Panc1 (cell line): Measurements from ENCODE around the gene GRAMD1B. TPM values are rescaled to one million over a fixed set of nuclear protein-coding genes. Genes with fewer than 3 reads are reported as not detected.

Experiments used
- ATAC-seq: fragments of 200-7000 bp; cut with Tn5 transposase; 2 replicates; pipeline ENCODE4 v1.9.1; 2020; ENCODE audit warnings: mild to moderate bottlenecking, moderate library complexity
- BruUV-seq: library from RNA; stranded (reverse); fragments of 400-500 nt; replicated peaks from 2 replicates; lab custom pipeline; 2021; lab: Mats Ljungman, UMichigan
- CTCF ChIA-PET: fragments of 300-600 bp; sonication (Branson Sonifier 250); formaldehyde crosslinking; loops from one replicate; lab custom pipeline; 2022; ENCODE audit warnings: antibody characterized with exemption; lab: Charles Lee
- POLR2A ChIA-PET: fragments of 300-600 bp; sonication (Branson Sonifier 250); formaldehyde crosslinking; loops from one replicate; lab custom pipeline; 2022; ENCODE audit warnings: antibody characterized with exemption; lab: Charles Lee
- DNase-seq: peaks from one replicate; pipeline ENCODE4 v3.0.0-alpha.2; 2010; ENCODE audit warnings: low read depth, low spot score
- H3K27ac ChIP-seq: 2 replicates; pipeline ENCODE4 v1.5.1; 2011; ENCODE audit warnings: mild to moderate bottlenecking, low read length, inconsistent platforms
- H3K27me3 ChIP-seq: fragments of 200-500 bp; sonication (Bioruptor generic); 2 replicates; pipeline ENCODE4 v1.6.0; 2014; ENCODE audit warnings: low read length, inconsistent platforms; ENCODE audit not compliant: control insufficient read depth, insufficient read depth
- H3K36me3 ChIP-seq: fragments of 200-500 bp; sonication (Bioruptor generic); 2 replicates; pipeline ENCODE4 v1.5.1; 2014; ENCODE audit warnings: inconsistent platforms, mild to moderate bottlenecking, low read length, moderate library complexity; ENCODE audit not compliant: control insufficient read depth, insufficient read depth
- H3K4me1 ChIP-seq: 2 replicates; pipeline ENCODE4 v1.5.1; 2011; ENCODE audit warnings: inconsistent platforms, mild to moderate bottlenecking, low read length, moderate library complexity; ENCODE audit not compliant: control insufficient read depth, insufficient read depth
- H3K4me3 ChIP-seq, 2 experiments: 2 replicates each; pipeline ENCODE4 v1.5.1; 2011 to 2012; ENCODE audit warnings: low read depth in 2 of 2, low read length in 2 of 2, mild to moderate bottlenecking in 2 of 2, inconsistent platforms in 1 of 2, moderate library complexity in 1 of 2
- H3K9me3 ChIP-seq: fragments of 200-500 bp; sonication (Bioruptor generic); 2 replicates; pipeline ENCODE4 v1.5.1; 2014; ENCODE audit warnings: low read depth, mild to moderate bottlenecking, inconsistent platforms, low read length, moderate library complexity; ENCODE audit not compliant: control insufficient read depth, insufficient read depth
- POLR2AphosphoS5 ChIP-seq: IDR thresholded peaks from 2 replicates; pipeline ENCODE4 v1.6.1; 2012; ENCODE audit warnings: mild to moderate bottlenecking, low read depth, low read length, moderate library complexity
- SIN3A ChIP-seq: IDR thresholded peaks from 2 replicates; pipeline ENCODE4 v1.6.1; 2012; ENCODE audit warnings: low read depth, mild to moderate bottlenecking, low read length, moderate library complexity, borderline replicate concordance; ENCODE audit not compliant: insufficient read depth
- TCF7L2 ChIP-seq: IDR thresholded peaks from 2 replicates; pipeline ENCODE4 v1.6.1; 2011; ENCODE audit warnings: mild to moderate bottlenecking, low read depth, low read length, inconsistent platforms
- in situ Hi-C: cut with HindIII; loops from 2 replicates; pipeline ENCODE4 v1.10.0; 2016; ENCODE audit warnings: low sequenced_read_pairs, low pct_unique_long_range_greater_than_20kb
- intact Hi-C: fragments of 100-400 bp; cut with micrococcal nuclease; formaldehyde crosslinking; loops from one replicate; pipeline ENCODE4 v1.10.0; 2022; ENCODE audit not compliant: unreplicated experiment
- total RNA-seq: library from RNA; stranded (reverse); gene quantifications from one replicate; pipeline ENCODE4 v1.2.1, GENCODE V29; 2021; ENCODE audit not compliant: unreplicated experiment
- TF ChIP-seq, protein P1 (sequence below), 2 experiments: IDR thresholded peaks; 2 replicates each; pipeline ENCODE4 v1.6.1; 2011 to 2012; ENCODE audit warnings: low read depth in 2 of 2, control low read depth in 1 of 2, low read length in 1 of 2, mild to moderate bottlenecking in 1 of 2, moderate library complexity in 1 of 2; ENCODE audit not compliant: insufficient read depth in 1 of 2
- TF ChIP-seq, protein P2 (sequence below): fragments of 450-650 bp; IDR thresholded peaks from 2 replicates; pipeline ENCODE4 v1.5.1; 2017; ENCODE audit warnings: mild to moderate bottlenecking

GRAMD1B gene
- total RNA-seq, 1 experiment from 2014 or later: 0.46 TPM

DNA sequence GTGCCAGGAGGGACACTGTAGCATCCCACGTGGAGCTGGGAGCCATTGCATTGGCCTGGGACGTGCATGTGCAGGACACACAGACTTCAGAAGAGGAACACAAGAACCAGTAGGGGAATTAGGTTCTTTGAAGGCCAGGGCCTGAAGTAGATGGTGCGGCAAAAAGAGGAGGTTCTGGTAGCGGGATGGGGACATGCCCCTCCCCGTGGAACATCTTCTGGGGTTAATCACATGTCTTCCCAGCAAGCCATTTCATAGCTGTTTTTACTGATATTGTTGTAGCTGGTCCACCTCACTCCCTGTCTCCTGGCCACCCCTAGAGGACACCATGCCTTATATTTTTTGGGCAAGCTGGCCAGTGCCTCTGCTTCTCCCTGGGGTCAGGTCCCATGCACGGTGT is 150.1 kb downstream of the GRAMD1B start:
- ChIA-PET CTCF (interaction anchor here (0.7 to 1.9 kb wide), 4 partner anchors 49 to 794 kb away, joined by 3 to 20 read pairs (median 5); no protein-coding TSS in a partner anchor), POLR2A (interaction anchor here (0.6 kb wide), 1 partner anchor 92 kb away, joined by 3 read pairs; no protein-coding TSS in a partner anchor)
- intact Hi-C loops: loop anchor here (10.0 kb wide), 1 partner anchor 475 kb away; no protein-coding TSS in a partner anchor
- peaks cover 19% of the 10 kb centered on the region for H3K27me3 ChIP-seq
- TF ChIP-seq, protein P1, sequence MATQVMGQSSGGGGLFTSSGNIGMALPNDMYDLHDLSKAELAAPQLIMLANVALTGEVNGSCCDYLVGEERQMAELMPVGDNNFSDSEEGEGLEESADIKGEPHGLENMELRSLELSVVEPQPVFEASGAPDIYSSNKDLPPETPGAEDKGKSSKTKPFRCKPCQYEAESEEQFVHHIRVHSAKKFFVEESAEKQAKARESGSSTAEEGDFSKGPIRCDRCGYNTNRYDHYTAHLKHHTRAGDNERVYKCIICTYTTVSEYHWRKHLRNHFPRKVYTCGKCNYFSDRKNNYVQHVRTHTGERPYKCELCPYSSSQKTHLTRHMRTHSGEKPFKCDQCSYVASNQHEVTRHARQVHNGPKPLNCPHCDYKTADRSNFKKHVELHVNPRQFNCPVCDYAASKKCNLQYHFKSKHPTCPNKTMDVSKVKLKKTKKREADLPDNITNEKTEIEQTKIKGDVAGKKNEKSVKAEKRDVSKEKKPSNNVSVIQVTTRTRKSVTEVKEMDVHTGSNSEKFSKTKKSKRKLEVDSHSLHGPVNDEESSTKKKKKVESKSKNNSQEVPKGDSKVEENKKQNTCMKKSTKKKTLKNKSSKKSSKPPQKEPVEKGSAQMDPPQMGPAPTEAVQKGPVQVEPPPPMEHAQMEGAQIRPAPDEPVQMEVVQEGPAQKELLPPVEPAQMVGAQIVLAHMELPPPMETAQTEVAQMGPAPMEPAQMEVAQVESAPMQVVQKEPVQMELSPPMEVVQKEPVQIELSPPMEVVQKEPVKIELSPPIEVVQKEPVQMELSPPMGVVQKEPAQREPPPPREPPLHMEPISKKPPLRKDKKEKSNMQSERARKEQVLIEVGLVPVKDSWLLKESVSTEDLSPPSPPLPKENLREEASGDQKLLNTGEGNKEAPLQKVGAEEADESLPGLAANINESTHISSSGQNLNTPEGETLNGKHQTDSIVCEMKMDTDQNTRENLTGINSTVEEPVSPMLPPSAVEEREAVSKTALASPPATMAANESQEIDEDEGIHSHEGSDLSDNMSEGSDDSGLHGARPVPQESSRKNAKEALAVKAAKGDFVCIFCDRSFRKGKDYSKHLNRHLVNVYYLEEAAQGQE (IDR thresholded peaks at IDR 0.05; ENCODE audit: insufficient read depth in 1 of 2, low read depth in 2 of 2, low read length in 1 of 2): no peak
- TF ChIP-seq, protein P2, sequence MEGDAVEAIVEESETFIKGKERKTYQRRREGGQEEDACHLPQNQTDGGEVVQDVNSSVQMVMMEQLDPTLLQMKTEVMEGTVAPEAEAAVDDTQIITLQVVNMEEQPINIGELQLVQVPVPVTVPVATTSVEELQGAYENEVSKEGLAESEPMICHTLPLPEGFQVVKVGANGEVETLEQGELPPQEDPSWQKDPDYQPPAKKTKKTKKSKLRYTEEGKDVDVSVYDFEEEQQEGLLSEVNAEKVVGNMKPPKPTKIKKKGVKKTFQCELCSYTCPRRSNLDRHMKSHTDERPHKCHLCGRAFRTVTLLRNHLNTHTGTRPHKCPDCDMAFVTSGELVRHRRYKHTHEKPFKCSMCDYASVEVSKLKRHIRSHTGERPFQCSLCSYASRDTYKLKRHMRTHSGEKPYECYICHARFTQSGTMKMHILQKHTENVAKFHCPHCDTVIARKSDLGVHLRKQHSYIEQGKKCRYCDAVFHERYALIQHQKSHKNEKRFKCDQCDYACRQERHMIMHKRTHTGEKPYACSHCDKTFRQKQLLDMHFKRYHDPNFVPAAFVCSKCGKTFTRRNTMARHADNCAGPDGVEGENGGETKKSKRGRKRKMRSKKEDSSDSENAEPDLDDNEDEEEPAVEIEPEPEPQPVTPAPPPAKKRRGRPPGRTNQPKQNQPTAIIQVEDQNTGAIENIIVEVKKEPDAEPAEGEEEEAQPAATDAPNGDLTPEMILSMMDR: no peak
- no peak for TF ChIP-seq POLR2AphosphoS5
- TF ChIP-seq TCF7L2: no peak
- no peak for TF ChIP-seq SIN3A
- no peaks in the 10 kb centered on the region for H3K36me3 ChIP-seq
- in situ Hi-C loops: no loop called here
- no TSS peak for BruUV-seq
- DNase-seq: no peak
- no peak overlapping the region for H3K4me3 ChIP-seq
- no peaks in the 10 kb centered on the region for H3K4me1 ChIP-seq
- H3K9me3 ChIP-seq: no peaks in the 10 kb centered on the region
- no peak overlapping the region for H3K27ac ChIP-seq
- no peak; the same call in none of the 2 replicates for ATAC-seq

DNA sequence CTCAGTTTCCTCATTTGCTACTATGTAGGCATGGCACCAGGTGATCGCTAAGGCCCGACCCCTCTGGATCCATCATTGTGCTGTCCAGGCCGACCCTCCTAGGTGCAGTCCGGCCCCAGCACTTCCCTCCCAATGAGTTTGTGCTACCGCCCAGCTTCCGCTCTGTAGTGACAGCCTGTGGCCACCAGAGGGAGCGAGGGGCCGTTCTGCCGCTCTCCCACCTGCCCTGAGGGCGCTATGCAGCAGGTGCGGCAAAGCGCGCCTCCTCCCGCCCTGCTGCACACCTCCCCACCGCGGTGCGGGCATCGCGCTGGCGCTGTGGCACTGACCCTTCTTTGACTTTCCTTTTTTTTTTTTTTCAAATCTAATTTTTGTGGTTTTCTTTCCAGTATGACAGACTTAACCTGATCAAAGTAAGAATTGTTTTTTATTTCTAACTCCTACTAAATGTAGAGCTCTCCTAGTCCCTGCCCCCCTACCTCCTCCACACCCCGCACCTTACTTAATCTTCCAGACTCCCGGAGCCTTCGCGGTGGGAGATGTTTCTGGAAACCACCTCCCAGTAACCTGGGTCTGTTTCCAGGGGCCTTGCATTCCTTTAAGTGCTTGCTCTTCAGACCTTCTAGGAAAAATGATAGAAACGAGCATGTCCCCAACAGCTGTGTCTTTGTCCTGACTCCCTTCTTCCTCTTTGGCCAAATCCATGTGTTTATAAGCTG is 150.6 kb downstream of the GRAMD1B start:
- Histone ChIP-seq H3K9me3 (no peaks in the 10 kb centered on the region), H3K27ac (no peak overlapping the region), H3K4me1 (no peaks in the 10 kb centered on the region), H3K27me3 (peaks cover 17% of the 10 kb centered on the region), H3K36me3 (no peaks in the 10 kb centered on the region), H3K4me3 (no peak overlapping the region)
- POLR2A ChIA-PET: interaction anchor here (0.6 kb wide), 1 partner anchor 92 kb away, joined by 3 read pairs; no protein-coding TSS in a partner anchor
- DNase-seq: peak; percentile 32
- BruUV-seq: no TSS peak
- peak; percentile 83 for ATAC-seq
- intact Hi-C loops: loop anchor here (10.0 kb wide), 1 partner anchor 476 kb away; no protein-coding TSS in a partner anchor
- in situ Hi-C loops: no loop called here
- CTCF ChIA-PET: interaction anchor here (0.5 to 1.9 kb wide), 7 partner anchors 8 to 794 kb away, joined by 3 to 20 read pairs (median 6); no protein-coding TSS in a partner anchor
- TF ChIP-seq, protein P1 (IDR thresholded peaks at IDR 0.05; ENCODE audit: insufficient read depth in 1 of 2, low read depth in 2 of 2, low read length in 1 of 2): 0 out of 4 replicates have a peak, but pooled peaks of 1 of the 2 experiments have one; percentile 17
- TF ChIP-seq SIN3A (no peak), TCF7L2 (no peak), POLR2AphosphoS5 (no peak)
- TF ChIP-seq, protein P2: peak; percentile 99
